ENCODE results near the gene POU4F3. TPM values are rescaled to one million over a fixed set of nuclear protein-coding genes. Genes with fewer than 3 reads are reported as not detected.

POU4F3 gene
- total RNA-seq, 4 donors from 2014 or later: not detected

DNA sequence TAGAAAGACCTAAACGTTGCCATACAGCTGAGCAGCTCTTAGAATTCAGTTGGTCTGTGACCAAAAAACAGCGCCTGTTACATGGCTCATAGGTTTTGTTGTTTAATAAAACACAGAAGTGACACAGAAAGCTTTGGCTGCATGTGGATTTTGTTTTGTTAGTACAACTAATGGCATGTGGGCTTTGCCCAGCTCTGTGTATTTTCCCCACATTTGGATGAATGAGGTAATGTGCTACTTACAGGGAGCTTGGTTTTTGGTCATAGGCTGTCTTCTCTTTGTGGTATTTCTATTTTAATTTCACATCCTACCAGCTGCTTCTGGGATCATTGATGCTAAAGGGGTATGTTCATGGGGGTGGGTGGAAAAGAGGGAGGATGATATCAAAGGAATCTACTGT, 37.0 kb upstream of the POU4F3 start:
- no peaks in the 10 kb centered on the region for H3K27me3 ChIP-seq
- no peaks in the 10 kb centered on the region for H3K9me3 ChIP-seq
- TF ChIP-seq, protein P1, sequence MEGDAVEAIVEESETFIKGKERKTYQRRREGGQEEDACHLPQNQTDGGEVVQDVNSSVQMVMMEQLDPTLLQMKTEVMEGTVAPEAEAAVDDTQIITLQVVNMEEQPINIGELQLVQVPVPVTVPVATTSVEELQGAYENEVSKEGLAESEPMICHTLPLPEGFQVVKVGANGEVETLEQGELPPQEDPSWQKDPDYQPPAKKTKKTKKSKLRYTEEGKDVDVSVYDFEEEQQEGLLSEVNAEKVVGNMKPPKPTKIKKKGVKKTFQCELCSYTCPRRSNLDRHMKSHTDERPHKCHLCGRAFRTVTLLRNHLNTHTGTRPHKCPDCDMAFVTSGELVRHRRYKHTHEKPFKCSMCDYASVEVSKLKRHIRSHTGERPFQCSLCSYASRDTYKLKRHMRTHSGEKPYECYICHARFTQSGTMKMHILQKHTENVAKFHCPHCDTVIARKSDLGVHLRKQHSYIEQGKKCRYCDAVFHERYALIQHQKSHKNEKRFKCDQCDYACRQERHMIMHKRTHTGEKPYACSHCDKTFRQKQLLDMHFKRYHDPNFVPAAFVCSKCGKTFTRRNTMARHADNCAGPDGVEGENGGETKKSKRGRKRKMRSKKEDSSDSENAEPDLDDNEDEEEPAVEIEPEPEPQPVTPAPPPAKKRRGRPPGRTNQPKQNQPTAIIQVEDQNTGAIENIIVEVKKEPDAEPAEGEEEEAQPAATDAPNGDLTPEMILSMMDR (IDR thresholded peaks at IDR 0.05): no peak
- TF ChIP-seq POLR2AphosphoS5 (IDR thresholded peaks at IDR 0.05) (no peak), EP300 (IDR thresholded peaks at IDR 0.05) (no peak)
- H3K4me3 ChIP-seq: no peak overlapping the region
- no peak overlapping the region for H3K27ac ChIP-seq
- 61% methylated on average over 2 of the region's 2 CpGs; no CpG with 5 or more reads in 1 of the 2 donors for whole genome bisulfite sequencing, 2 donors (ENCODE audit: low coverage in 1 of 2)
- H3K4me1 ChIP-seq: no peaks in the 10 kb centered on the region
- no peaks in the 10 kb centered on the region for H3K36me3 ChIP-seq
- ATAC-seq: no peak

DNA sequence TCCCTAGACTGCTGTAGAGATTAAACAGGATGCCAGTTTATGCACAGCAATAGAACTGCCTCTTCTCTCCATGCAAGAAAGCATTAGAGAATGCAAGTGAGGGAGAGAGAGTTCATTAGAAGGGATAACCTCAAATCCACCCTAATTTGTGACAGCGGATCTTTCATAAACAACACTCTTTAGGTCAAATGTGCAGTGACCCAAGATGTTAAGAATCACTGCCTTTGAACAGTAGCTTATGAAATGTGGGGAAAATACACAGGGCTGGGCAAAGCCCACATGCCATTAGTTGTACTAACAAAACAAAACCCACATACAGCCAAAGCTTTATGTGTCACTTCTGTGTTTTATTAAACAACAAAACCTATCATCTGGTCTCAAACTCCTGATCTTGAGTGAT, 36.2 kb upstream of the POU4F3 start:
- Histone ChIP-seq H3K27me3 (no peaks in the 10 kb centered on the region), H3K4me3 (no peak overlapping the region), H3K9me3 (no peaks in the 10 kb centered on the region), H3K27ac (no peak overlapping the region), H3K4me1 (no peaks in the 10 kb centered on the region), H3K36me3 (no peaks in the 10 kb centered on the region)
- TF ChIP-seq EP300 (IDR thresholded peaks at IDR 0.05) (no peak), POLR2A (IDR thresholded peaks at IDR 0.05) (no peak), POLR2AphosphoS5 (IDR thresholded peaks at IDR 0.05) (no peak)
- TF ChIP-seq, protein P1 (IDR thresholded peaks at IDR 0.05): no peak
- WGBS, 2 donors (ENCODE audit: low coverage in 1 of 2): 42 to 43% methylated on average over 1 of the region's 1 CpG
- no peak for ATAC-seq

DNA sequence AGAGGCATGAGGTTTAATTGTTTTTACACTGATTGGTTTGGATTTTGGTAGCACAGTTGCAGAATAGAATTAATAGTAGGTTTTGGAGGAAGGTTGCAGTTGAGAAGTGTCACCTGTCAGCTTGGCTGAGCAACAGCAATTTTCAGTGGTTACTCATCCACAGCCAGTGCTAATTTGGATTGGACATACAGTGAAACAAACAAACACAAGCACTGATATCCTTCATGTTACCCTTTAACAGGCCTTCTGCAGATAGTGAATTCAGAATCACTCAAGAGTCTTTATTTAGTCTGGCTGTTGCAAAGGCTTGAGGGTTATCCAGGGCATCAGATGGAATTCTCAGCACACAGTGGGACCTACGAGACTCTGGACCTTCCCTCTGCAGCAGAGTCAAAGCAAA, 31.8 kb upstream of the POU4F3 start:
- Histone ChIP-seq H3K9me3 (no peaks in the 10 kb centered on the region), H3K4me1 (no peaks in the 10 kb centered on the region), H3K27ac (no peak overlapping the region), H3K27me3 (no peaks in the 10 kb centered on the region), H3K4me3 (no peak overlapping the region), H3K36me3 (no peaks in the 10 kb centered on the region)
- TF ChIP-seq, protein P1 (IDR thresholded peaks at IDR 0.05): no peak
- TF ChIP-seq POLR2A (IDR thresholded peaks at IDR 0.05) (no peak), POLR2AphosphoS5 (IDR thresholded peaks at IDR 0.05) (no peak), EP300 (IDR thresholded peaks at IDR 0.05) (no peak)
- ATAC-seq: no peak
- 0% methylated on average over 1 of the region's 1 CpG for WGBS, 2 donors (ENCODE audit: low coverage in 1 of 2)

DNA sequence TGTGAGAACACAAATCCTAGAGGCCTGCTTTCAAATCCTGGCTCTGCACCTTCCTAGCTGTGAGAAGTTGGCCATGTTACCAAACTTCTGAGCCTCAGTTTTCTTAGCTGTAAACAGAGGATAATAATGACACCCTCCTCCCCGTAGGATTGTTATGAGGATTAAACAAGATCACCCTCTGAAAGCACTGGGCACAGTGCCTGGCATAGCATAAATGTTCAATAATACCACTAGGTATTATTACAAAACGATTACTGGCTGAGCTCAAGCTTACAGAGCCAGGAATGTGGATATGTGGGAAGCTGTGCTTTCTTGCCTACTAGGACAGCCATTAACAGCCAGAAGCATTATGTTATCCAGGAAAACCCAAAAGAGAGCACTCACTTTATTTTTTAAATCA, 30.8 kb upstream of the POU4F3 start:
- WGBS, 2 donors (ENCODE audit: low coverage in 1 of 2): 0 to 27% methylated on average over 2 of the region's 2 CpGs
- H3K36me3 ChIP-seq: no peaks in the 10 kb centered on the region
- TF ChIP-seq, protein P1 (IDR thresholded peaks at IDR 0.05): no peak
- no peak for TF ChIP-seq POLR2A (IDR thresholded peaks at IDR 0.05)
- no peak for TF ChIP-seq EP300 (IDR thresholded peaks at IDR 0.05)
- no peak for TF ChIP-seq POLR2AphosphoS5 (IDR thresholded peaks at IDR 0.05)

DNA sequence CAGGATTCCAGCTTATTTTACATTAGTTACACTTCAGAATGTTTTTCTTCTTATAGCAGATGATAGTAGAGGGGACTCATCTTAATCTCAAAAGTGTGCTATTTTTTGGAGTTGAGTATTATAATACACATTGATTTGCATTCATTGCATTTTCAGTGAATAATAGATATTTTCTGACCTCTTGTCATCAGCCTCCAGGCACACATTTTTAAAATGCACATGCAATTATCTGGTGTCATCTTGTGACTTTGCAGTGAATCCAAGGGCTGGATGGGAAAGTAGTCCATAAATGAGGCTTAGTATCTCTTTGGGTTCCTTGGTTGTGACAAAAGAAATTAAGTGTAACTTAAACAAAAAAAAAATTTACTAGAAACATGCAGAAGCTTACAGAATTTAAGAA, 28.1 kb upstream of the POU4F3 start:
- TF ChIP-seq POLR2A (IDR thresholded peaks at IDR 0.05): no peak
- TF ChIP-seq, protein P1 (IDR thresholded peaks at IDR 0.05): no peak
- TF ChIP-seq EP300 (IDR thresholded peaks at IDR 0.05): no peak
- no peak for TF ChIP-seq POLR2AphosphoS5 (IDR thresholded peaks at IDR 0.05)
- Histone ChIP-seq H3K27ac (no peak overlapping the region), H3K4me3 (no peak overlapping the region), H3K9me3 (no peaks in the 10 kb centered on the region), H3K27me3 (no peaks in the 10 kb centered on the region), H3K36me3 (no peaks in the 10 kb centered on the region), H3K4me1 (no peaks in the 10 kb centered on the region)
- no peak for ATAC-seq

More for the DNA sequence above, 30.8 kb upstream of the POU4F3 start:
- H3K27ac ChIP-seq: no peak overlapping the region
- no peak for ATAC-seq
- H3K4me1 ChIP-seq: no peaks in the 10 kb centered on the region
- no peaks in the 10 kb centered on the region for H3K27me3 ChIP-seq
- no peaks in the 10 kb centered on the region for H3K9me3 ChIP-seq
- no peak overlapping the region for H3K4me3 ChIP-seq
